GM18867 (cell line): ENCODE data around the gene RBM17.
"Not testable (repeated sequence)": the region's sequence is repeated elsewhere in the genome, so short reads cannot be mapped to it uniquely, and the experiment has no call there.

Experiments used
- ATAC-seq: cut with Tn5 transposase; IDR thresholded peaks from one replicate; pipeline ENCODE4 v1.9.1; 2021; ENCODE audit warnings: mild to moderate bottlenecking, moderate library complexity; ENCODE audit not compliant: unreplicated experiment

The RBM17 gene

DNA sequence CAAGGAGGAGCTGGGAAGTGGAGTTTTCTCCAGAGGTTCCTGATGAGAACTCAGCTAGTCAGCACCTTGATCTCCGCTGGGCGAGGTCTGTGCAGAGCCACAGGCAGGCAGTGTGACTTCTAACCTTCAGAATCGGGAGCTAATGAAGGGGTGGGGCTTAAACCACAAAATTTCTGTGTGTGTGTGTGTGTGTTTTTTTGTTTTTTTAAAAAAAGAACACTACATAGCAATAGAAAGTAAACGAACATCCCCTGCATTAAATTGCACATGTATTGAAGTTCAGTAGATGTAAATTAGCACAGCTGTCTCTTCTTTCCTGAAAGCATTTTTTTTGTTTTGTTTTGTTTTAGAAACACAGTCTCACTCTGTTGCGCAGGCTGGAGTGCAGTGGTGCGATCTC, 46.2 kb downstream of the RBM17 start:
- ATAC-seq = peak; percentile 59

DNA sequence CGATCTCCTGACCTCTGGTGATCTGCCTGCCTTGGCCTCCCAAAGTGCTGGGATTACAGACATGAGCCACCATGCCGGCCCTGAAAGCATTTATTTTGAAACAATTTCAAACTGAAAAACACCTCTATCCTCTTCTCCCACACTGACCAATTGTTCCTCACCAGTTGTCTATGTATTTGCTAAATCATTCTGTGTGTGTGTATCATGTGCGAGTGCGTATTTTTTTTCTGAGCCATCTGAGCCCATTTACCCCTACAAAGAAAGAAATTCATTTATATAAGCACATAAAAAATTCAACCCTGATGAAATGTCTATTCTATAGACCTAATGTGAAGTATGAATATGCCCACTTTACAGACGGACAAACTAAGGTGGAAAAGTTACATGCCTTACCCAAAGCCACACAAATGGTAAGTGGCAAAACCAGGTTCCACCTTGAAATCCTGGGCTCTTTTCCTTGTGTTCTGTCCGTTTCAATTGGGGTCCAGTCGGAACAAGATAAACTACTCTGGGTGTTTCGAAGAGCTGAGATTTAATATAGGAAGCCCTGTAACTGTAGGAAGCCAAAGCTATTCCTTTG, 46.8 kb downstream of the RBM17 start:
- ATAC-seq = no peak

DNA sequence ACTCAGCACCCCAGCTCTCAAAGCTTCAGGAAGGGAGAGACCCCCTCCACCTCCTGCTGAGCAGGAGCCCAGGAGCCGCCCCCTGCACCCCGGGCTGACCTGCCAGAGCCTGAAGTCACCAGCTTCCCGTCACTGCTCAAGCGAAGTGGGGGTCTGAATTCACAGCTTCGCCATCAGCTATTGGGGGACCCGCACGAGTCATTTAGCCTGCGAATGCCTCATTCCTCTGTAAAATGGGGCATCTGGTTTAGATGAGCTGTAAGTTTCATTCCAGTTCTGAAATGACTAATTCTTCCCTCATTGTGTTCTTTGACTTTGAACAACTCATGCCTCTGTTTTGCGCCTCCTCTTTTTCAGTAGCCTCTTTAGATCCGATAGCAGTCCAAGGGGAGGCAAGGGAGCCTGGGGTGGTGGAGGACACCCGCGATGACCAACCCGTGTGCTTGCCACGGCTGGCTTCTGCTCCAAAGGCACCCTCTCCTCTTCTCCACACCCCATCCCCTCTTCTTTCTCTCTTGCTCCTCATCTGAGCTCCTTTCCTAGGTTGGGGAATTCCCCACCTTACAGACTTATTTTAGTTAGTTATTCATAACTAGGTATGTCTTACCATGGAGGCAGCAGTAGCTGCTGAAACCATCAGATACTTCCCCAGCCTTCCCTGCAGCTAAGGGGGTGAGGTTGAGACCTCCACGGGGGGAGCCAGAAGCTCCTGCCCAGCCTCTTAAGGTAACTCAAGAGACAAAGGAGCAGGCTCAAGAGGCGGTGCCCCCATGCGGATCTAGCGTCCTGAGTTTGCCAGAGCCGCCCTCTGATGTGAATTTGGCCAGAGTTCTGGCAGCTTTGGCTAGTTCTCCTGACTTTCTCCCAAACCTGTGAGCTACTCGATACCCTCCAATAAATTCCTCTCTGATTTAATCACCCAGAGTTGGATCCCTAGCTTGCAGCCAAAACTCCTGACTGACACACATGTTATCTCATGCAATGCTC, 47.7 kb downstream of the RBM17 start:
- ATAC-seq = peak; percentile 44

DNA sequence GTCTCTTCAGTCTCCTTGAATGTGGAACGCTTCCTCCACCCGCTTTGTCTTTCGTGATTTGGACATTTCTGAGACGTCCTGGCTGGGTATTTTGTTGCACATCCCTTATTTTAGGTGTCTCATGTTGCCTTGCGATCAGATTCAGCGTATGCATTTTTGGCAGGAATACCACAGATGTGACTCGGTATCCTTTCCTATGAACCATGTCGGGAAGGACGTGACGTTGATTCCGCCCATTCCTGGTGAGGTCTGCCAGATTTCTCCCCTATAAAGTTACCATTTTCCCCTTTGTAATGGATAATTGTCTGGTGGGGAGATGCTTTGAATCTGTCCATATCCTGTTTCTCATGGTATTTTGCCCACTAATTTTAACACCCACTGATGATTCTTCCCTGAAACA, 49.6 kb downstream of the RBM17 start:
- no peak for ATAC-seq

DNA sequence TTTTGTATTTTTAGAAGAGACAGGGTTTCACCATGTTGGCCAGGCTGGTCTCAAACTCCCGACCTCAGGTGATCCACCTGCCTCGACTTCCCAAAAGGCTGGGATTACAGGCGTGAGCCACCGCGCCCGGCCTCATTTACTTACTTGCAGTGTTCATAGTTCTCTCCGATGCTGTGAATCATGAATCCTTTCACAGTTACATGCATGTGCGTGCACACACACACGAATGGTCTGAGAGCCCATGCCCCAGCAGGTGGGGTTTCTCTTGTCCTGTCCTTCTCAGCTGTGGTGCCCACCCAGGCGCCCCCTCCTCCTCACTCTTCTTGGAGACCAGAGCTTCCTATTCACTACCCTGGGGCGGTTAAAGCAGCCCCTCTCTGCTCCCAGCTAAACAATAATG, 50.6 kb downstream of the RBM17 start:
- ATAC-seq = no peak

DNA sequence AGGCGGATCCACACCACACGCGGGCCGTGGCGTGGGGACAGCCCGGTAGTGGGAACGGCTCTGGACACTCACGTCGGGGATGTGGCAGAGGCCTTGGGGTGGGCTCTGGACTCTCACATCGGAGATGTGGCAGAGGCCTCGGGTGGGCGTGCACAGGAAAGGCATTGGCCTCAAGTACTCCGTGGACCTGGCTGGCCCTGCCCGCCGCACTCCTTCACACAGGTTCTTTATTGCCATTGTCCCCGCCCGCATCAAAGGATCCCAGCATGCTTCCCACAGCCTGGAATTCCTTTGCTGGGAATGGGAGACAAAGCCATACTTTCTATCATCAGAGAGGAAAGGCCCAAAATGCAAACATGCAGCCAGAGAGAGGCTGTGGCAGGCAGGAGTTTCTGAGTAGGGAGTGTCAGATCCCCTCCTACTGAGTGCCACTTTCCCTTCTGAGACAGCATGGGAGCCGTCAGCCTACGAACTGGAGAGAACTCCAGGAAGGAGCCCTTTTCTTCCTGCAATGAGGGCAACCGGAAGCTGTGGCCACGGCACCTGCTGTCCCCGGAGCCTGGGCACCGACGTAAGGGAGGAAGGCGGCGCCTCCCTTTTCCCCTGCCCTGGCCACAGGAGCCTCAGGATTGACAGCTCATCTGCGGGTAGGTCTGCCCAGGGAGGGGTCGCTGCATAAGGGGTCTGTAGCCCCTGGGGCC, 51.5 kb downstream of the RBM17 start:
- no peak for ATAC-seq

DNA sequence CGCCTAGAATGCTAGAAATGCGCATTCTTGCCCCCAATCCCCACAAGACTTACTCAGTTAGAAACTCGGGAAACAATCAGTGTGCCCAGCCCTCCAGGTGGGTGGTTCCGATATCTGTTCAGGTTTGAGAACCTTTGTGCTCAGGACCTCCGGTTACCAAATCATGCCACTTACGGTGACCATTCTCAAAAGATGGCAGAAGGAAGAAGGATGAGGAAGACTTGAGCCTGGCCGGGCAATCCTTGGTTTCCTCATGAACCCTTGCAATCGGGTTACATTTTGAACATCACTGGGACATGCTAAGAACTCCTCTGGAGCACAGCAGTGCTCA, 52.1 kb downstream of the RBM17 start:
- peak; percentile 0 for ATAC-seq

DNA sequence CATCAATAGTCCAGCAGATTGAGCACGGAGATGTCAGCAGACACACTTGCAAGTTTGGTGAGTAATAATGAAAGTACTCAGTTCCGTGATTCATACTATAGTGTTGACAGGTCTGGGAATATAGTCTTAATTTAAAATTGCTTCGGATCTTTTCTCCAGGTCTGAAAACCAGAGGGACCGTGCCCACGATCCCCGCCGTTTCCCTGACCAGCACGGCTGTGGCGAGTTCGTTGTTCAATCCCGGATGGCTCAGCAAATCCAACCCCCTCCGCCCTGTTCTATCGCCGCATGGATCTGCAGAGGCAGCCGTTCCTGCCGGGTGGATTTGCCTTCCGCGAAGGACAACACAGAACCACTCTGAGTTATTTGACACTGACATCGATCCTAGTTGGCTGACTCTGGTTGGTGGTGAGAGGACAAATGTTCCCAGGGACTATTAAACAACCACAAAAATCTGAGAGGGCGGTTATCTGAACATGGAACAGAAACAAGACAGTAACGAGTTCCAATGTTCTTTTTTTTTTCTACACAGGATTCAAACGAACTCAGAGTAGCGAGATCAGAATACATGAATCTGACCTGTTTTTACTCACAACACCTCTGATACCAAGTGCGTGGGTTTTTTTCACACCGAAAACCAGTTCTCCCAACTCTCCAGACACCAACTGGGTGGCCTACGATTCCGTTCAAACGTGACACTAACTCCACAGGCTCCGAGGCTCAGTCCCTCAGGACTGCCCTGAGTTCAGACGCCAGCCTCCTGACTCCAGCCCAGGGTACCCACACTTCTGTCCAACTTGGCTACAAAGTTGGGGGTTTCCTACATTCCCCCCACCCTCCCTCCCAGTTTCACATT, 52.7 kb downstream of the RBM17 start:
- peak; percentile 55 for ATAC-seq

DNA sequence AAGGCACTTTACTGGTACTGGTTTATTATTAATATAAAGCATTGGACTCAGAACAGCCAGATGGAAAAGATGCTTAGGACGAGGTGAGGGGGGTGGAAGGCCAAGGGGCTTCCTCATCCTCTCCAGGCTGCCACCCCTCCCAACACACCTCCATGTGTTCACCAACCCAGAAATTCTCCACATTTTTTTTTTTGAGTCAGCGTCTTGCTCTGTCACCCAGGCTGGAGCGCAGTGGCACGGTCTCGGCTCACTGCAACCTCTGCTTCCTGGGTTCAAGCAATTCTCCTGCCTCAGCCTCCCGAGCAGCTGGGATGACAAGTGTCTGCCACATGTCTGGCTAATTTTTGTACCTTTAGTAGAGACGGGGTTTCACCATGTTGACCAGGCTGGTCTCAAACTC, 53.4 kb downstream of the RBM17 start:
- ATAC-seq = not testable (repeated sequence)

DNA sequence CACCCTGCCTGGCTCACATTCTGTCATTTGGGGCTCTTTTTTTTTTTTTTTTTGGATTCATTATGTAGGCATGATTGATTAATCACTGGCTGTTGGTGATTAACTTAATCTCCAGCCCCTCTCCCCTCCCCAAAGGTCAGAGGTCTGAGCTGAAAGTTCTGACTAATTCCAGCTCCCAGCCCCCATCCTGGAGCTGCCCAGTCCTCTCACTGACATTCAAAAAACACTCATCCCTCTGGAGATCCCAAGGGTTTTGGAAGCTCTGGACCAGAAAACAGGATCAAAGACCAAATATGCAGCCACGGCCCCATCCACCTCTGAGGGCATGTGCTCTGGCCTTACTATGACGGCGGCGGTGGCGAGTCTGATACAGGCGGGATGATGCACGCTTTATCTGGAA, 53.8 kb downstream of the RBM17 start:
- no peak for ATAC-seq

DNA sequence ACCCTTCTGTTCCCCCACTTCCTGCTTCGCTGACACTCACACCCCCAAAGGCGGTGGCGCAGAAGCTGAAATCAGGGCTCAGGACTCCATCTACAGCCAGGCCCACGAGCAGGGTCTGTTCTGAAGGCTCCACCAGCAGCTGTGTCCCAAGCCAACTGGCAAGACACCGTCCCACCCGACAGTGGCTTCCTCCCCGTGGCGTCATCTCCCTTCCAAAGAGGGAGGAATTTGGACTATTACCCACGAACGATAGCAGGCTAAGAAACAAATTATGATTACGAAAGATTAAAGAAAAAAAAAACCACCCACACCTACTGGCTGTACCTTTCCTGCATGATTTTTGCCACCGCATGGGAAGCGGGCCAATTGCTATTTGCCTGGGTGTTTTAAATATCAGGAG, 54.3 kb downstream of the RBM17 start:
- ATAC-seq = no peak

DNA sequence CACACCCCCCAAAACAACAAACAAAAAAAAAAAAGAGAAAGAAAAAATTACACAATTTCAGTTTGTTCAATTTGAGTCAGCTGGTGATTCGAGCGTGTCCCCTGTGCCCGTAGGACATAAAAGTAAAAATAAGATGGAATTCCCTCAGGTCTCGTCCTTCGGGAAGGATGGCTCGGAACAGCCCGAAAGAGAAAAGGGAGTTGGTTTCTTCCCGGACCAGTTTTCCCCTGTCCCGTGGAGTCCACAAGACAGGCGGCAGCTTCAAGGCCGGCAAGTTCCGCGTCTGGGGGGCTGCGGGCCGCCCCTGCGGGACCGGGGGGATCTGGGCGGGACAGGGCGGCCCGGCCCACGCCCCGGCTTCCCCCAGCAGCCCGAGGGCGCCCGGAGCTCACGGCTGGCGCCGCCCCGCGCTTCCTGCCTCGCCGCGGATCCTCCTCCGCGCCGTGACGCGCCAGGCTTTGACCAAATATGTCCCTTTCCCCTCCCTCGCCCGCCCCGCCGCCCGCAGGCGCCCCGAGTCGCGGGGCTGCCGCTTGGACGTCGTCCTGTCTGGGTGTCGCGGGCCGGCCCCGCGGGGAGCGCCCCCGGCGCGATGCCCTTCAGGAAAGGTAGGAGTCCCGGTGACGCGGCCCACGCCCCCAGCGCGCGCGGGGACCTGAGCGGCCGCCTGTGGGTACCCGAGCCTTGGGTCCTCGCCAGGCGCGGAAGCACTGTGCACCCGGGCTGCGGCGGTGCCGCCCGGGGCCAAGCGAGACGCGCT, 55.8 kb downstream of the RBM17 start:
- peak; percentile 77 for ATAC-seq

DNA sequence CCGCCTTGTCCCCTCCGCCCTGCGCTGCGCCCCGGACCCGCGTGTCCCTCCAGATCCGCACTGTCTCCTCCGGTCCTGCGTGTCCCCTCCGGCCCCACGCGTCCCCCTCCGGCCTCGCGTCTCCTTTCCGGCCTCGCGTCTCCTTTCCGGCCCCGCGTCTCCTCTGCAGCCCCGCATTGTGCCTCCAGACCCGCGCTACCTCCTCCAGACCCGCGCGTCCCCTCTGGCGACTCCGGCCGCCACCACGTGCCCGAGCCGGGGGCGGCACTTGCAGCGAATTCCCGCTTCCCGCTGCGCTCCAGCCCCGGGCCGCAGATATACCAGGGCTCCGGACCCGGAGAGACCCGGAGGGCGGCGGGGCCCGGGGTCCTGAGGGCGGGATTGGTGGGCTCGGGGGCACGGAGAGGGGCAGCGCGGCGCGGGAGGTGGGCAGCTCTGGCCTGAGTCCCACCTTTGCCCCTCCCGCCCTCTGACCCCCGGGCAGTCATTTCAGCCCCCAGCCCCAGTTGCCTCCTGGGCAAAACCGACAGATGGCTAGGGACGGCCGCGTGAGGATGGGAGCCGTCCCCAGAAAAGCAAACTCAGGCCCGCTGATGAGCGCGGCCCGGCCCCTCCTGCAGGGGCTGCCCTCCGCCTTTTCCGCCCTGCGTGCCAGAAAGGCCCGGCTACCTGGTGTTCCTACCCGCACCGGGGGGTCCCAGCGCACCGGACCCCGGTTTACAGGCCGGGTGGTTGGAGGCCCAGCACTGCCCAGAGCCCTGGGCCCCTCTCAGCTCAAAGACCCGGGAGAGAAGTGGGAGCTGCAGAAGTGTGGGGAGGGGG, 56.5 kb downstream of the RBM17 start:
- ATAC-seq = no peak

DNA sequence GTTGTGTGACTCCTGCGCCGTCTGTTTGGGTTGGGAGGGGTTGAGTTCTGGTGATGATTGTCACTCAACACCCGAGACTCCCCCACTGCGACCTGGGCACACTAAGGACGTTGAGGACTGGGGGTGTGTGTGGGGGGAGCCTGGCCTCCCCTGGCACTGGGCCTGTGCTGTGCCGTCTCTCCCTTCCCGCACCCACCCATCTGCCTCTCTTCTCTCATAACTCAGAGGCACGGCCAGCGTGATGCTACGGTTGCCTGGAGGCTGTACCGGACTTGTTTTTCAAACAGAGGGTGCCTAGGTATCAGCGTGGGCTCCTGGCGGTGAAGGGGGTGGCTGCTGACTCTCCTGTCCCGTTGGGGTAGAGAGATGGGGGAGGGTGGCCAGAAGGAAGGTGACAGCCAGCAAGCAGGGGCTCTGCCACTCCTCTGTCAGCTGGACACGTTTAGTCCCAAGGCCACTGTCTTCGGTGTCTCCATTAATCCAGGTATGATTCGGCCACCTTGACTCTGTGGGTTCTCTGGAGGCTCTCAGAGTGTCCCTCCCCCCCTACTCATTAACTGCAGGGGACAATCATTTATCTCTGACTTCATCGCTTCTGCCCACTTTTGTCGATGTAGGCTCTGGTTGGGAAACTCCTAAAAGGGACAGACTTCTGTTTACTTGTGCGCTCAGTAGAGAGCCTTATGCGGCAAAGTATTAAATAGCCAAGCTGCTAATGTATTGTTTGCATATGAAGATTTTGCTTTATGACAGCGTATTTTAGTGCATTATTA, 57.4 kb downstream of the RBM17 start:
- ATAC-seq = no peak

DNA sequence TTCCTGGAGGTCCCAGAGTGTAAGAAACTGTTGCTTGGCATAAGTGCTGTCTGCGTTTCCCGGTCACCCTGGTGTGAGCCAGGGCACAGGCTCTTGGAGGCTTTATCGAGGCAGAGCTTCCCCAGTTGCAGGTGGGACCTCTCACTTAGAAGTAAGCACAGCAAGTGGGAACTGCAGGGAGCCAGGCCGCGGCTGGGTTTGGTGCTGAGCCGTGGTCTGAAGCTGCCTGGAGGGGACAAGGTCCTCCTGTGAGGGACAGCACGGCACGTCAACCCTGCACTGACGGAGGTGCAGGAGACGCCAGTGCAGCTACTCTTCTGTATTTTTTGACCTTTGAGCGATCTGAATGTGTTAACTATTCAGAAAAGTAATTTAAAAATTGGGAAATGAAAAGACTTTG, 58.1 kb downstream of the RBM17 start:
- ATAC-seq = no peak

DNA sequence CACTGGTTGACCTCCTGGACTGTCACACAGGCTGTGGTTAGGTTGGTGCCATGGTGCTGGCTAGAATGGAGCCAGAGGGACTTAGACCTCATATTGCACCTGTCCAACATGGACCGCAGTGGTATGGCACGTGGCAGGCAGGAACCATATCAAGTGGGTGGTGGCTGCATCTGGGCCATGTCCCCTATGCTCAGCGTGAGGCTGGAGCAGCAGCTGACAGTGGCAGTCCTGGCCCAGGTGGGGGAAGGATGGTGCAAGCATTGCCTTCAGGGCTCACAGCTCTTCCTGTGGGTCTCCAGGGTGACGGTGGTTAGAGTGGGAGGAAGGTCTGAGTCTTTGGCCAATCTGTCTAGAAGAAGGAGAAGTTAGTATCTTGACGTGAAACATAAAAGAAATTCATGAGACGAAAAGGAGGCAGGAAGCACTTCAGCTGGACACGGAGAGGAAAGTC, 59.4 kb downstream of the RBM17 start:
- ATAC-seq = no peak

DNA sequence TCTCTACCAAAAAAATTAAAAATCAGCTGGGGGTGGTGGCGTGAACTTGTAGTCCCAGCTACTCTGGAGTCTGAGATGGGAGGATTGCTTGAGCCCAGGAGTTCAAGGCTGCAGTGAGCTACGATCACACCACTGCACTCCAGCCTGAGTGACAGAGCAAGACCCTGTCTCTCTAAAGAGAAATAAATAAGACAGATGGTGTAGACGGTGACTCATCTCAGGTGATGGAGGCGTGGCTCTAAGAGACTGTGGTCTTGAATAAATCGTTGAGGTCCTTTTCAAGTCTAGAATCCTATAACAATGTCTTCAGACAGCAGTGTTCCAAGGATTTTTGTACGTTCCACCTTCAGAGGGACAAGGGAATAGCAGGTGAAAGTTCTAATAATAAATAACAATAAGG, 60.1 kb downstream of the RBM17 start:
- ATAC-seq = no peak
